Ovary (tissue), 9 donors: ENCODE data around the gene CLIC3. TPM values are rescaled to one million over a fixed set of nuclear protein-coding genes. Genes with fewer than 3 reads are reported as not detected.

Source experiments
- DNase-seq, 5 donors: peaks; one replicate each; pipeline ENCODE4 v3.0.0-alpha.2; 2019 to 2020
- H3K27ac ChIP-seq, 2 donors: fragments of 200-600 bp; one replicate each; pipeline versions ENCODE4 v1.5.1 to v1.8.0; 2019 to 2022
- H3K27me3 ChIP-seq: fragments of 200-600 bp; one replicate; pipeline ENCODE4 v1.8.0; 2022
- H3K36me3 ChIP-seq: fragments of 200-600 bp; sonication (generic); one replicate; pipeline ENCODE4 v1.5.1; 2019
- H3K4me1 ChIP-seq: one replicate; pipeline ENCODE4 v1.8.1; 2013; ENCODE audit warnings: mild to moderate bottlenecking, moderate library complexity; ENCODE audit not compliant: insufficient read depth
- H3K4me3 ChIP-seq: fragments of 200-600 bp; sonication (generic); one replicate; pipeline ENCODE4 v1.5.1; 2017
- H3K9me3 ChIP-seq, 2 donors: fragments of 200-600 bp in 1 of 2; sonication (generic) in 1 of 2; one replicate each; pipeline versions ENCODE4 v1.5.1 to v1.8.1; 2013 to 2019; ENCODE audit warnings: mild to moderate bottlenecking in 1 of 2, moderate library complexity in 1 of 2
- CTCF ChIP-seq, 3 donors: fragments of 450-650 bp in 2 of 3; fragments of 200-600 bp in 1 of 3; IDR thresholded peaks; one replicate each; pipeline versions ENCODE4 v1.5.1 to v1.8.0; 2016 to 2022; ENCODE audit warnings: antibody characterized with exemption in 3 of 3, mild to moderate bottlenecking in 1 of 3
- EP300 ChIP-seq: sonication (generic); formaldehyde crosslinking; IDR thresholded peaks from one replicate; pipeline ENCODE4 v1.6.1; 2017; ENCODE audit warnings: antibody characterized with exemption
- POLR2A ChIP-seq: fragments of 450-650 bp; IDR thresholded peaks from one replicate; pipeline ENCODE4 v1.6.1; 2017; ENCODE audit warnings: antibody characterized with exemption, mild to moderate bottlenecking, moderate library complexity
- WGBS, 3 donors: extraction: QIAGEN DNeasy Blood & Tissue Kit in 1 of 3; methylation state at CpG; one replicate each; pipeline versions ENCODE4 v1.1.5 to v1.1.7; 2013 to 2017; 5-methylcytosine and 5-hydroxymethylcytosine counted together
- intact Hi-C, 4 donors: fragments of 100-400 bp; cut with DNase I; formaldehyde crosslinking; loops; one replicate each; pipeline versions ENCODE4 v1.11.0 to v1.15.1; 2022 to 2023
- polyA plus RNA-seq, 2 donors: library from polyadenylated mRNA; stranded (reverse); fragments of 200-250 nt in 1 of 2; fragments of 350-450 nt in 1 of 2; fragmentation: Illumina TruSeq in 1 of 2; extraction: RNeasy Lipid Tissue Mini Kit (QIAGEN cat#74804) in 1 of 2; gene quantifications; one replicate each; pipeline ENCODE4 v1.2.3, GENCODE V29; 2013 to 2014
- total RNA-seq, 7 donors: library from RNA; depleted of rRNA in 2 of 7; stranded (reverse); fragments of >200 nt in 2 of 7; fragmentation: NEBNext Ultra II Directional in 3 of 7; extraction: Animal tissue kit (Norgen Biotek cat#: 25700) in 3 of 7; gene quantifications; one replicate each; pipeline versions ENCODE4 v1.1.0 to v1.2.4, GENCODE V29; 2016 to 2023
- donor health status: DM: no; HTN: no; CAD: no; lungs with moderate emphysema.
- donor health status: DM: no; HTN: no; CAD: no.
- donor health status: Bipolar disorder and iron deficiency.
- donor health status: DM: yes; HTN: yes; CAD: no.
- donor health status: DM: no; HTN: no; CAD: no.
- donor health status: DM: yes; HTN: yes; CAD: no.

CLIC3 gene
- total and polyA plus RNA-seq, 9 donors: 0.57 to 6.5 (median 1.3) TPM; not detected in 3

GRCh38 chr9:136947028-136947891, 49.1 kb downstream of the CLIC3 start:
- H3K27me3 ChIP-seq: no peaks in the 10 kb centered on the region
- intact Hi-C loops: loop anchor here in 2 of 4 donors (2.0 to 10.0 kb wide), 2 partner anchors 88 to 102 kb away; partner anchors contain the start of genes AJM1 (in 1 of the 2) and PHPT1 (in 1 of the 2)
- H3K4me1 ChIP-seq: peaks cover 14% of the 10 kb centered on the region
- no peaks in the 10 kb centered on the region for H3K36me3 ChIP-seq
- no peak overlapping the region for H3K27ac ChIP-seq
- H3K9me3 ChIP-seq: no peaks in the 10 kb centered on the region
- H3K4me3 ChIP-seq: no peak overlapping the region
- TF ChIP-seq POLR2A (no peak), CTCF (IDR thresholded peaks at IDR 0.05) (no peak), EP300 (no peak)
- 33 to 56% (median 43%) methylated on average over 26 of the region's 26 CpGs for WGBS, 3 donors
- DNase-seq: peak in 2 of 5 donors; percentile 29 to 36

DNA sequence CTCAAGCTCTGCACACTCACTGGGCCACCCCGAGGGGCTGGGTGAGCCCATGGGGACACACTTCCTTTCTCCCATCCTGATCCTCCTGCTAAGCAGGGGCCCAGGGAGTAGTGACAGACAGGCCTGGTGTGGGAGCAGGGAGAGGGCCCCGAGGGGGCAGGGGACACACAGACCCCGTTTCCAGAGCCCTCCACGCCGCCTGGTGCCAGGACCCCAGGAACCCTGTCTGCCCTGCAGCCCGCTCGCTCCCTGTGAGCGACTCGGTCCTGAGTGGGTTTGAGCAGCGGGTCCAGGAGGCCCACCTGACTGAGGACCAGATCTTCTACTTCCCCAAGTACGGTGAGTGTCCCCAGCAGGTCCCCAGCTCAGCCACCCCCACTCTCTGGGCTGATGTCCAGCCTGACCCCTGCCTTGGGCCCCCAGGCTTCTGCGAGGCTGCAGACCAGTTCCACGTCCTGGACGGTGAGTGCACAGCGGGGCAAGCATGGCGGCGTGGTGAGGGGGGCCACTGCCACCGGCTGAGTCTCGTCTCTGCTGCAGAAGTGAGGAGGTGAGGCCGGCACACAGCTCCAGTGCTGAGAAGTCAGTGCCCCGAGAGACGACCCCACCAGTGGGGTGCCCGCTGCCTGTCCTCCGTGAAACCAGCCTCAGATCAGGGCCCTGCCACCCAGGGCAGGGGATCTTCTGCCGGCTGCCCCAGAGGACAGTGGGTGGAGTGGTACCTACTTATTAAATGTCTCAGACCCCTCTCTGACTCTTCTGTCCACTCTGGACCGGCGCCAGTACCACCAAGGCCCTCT, 49.9 kb downstream of the CLIC3 start:
- intact Hi-C loops: loop anchor here in 2 of 4 donors (2.0 to 10.0 kb wide), 2 partner anchors 88 to 102 kb away; partner anchors contain the start of genes AJM1 (in 1 of the 2) and PHPT1 (in 1 of the 2)
- H3K9me3 ChIP-seq: no peaks in the 10 kb centered on the region
- peak in 2 of 5 donors; percentile 48 to 53 for DNase-seq
- H3K36me3 ChIP-seq: no peaks in the 10 kb centered on the region
- no peak overlapping the region for H3K4me3 ChIP-seq
- TF ChIP-seq EP300: no peak
- TF ChIP-seq POLR2A: no peak
- no peak for TF ChIP-seq CTCF (IDR thresholded peaks at IDR 0.05)
- H3K27me3 ChIP-seq: no peaks in the 10 kb centered on the region
- H3K4me1 ChIP-seq: peaks cover 14% of the 10 kb centered on the region
- 75 to 77% (median 76%) methylated on average over 20 to 27 of the region's 27 CpGs for WGBS, 3 donors
- H3K27ac ChIP-seq: no peak overlapping the region

- no peaks in the 10 kb centered on the region for H3K36me3 ChIP-seq
- peaks cover 13% of the 10 kb centered on the region for H3K4me1 ChIP-seq
- intact Hi-C loops: loop anchor here in 2 of 4 donors (2.0 to 10.0 kb wide), 2 partner anchors 89 to 101 kb away; partner anchors contain the start of genes AJM1 (in 1 of the 2) and PHPT1 (in 1 of the 2)
- no peak overlapping the region for H3K27ac ChIP-seq
- TF ChIP-seq CTCF (IDR thresholded peaks at IDR 0.05) (no peak), POLR2A (no peak), EP300 (no peak)
- 82 to 88% (median 86%) methylated on average over 27 to 30 of the region's 30 CpGs for WGBS, 3 donors
- no peak overlapping the region for H3K4me3 ChIP-seq
- H3K9me3 ChIP-seq: no peaks in the 10 kb centered on the region
- peak in 2 of 5 donors; percentile 57 to 58 for DNase-seq
- no peaks in the 10 kb centered on the region for H3K27me3 ChIP-seq
These were observed 50.8 kb downstream of the CLIC3 start for GRCh38 chr9:136945333-136946227.

Other genes with a start within 250 kb of the CLIC3 start
Only the 30 nearest of the 38 such genes appear.
- 100 to 1,000 TPM in 1 of 7 donors, 10 to 100 TPM in 6; 43.1 to 115 (median 64.8) TPM for gene TMEM141, start 205.2 kb downstream of the CLIC3 start, total RNA-seq
- gene TMEM141, start 205.2 kb downstream of the CLIC3 start, polyA plus RNA-seq: 10 to 100 TPM; 23.4 to 64.9 TPM
- gene CCDC183, start 200.2 kb downstream of the CLIC3 start, total RNA-seq: 10 to 100 TPM in 1 of 7 donors, 1 to 10 TPM in 6; 1.2 to 11.8 (median 6.6) TPM
- 1 to 10 TPM in 1 of 2 donors, under 1 TPM in 1; 0.47 to 3.1 TPM for gene CCDC183, start 200.2 kb downstream of the CLIC3 start, polyA plus RNA-seq
- gene RABL6, start 188.6 kb downstream of the CLIC3 start, total RNA-seq: 10 to 100 TPM; 25.2 to 65.4 (median 56.2) TPM
- gene RABL6, start 188.6 kb downstream of the CLIC3 start, polyA plus RNA-seq: 10 to 100 TPM; 22.6 to 37.5 TPM
- gene AJM1, start 154.1 kb downstream of the CLIC3 start, total RNA-seq: 1 to 10 TPM in 5 of 7 donors, under 1 TPM in 2; 0.48 to 2.4 (median 1.4) TPM
- gene AJM1, start 154.1 kb downstream of the CLIC3 start, polyA plus RNA-seq: under 1 TPM in 1 of 2 donors, not detected in 1; 0.93 TPM
- 100 to 1,000 TPM in 2 of 7 donors, 10 to 100 TPM in 5; 39.2 to 132 (median 86.9) TPM for gene PHPT1, start 147.2 kb downstream of the CLIC3 start, total RNA-seq
- 10 to 100 TPM; 18.1 to 57.6 TPM for gene PHPT1, start 147.2 kb downstream of the CLIC3 start, polyA plus RNA-seq
- 10 to 100 TPM in 1 of 7 donors, 1 to 10 TPM in 6; 2.1 to 31.4 (median 2.5) TPM for gene MAMDC4, start 144.2 kb downstream of the CLIC3 start, total RNA-seq
- 1 to 10 TPM in 1 of 2 donors, under 1 TPM in 1; 0.15 to 2.6 TPM for gene MAMDC4, start 144.2 kb downstream of the CLIC3 start, polyA plus RNA-seq
- gene EDF1, start 130.3 kb downstream of the CLIC3 start, total RNA-seq: 100 to 1,000 TPM; 306 to 391 (median 336) TPM
- gene EDF1, start 130.3 kb downstream of the CLIC3 start, polyA plus RNA-seq: 100 to 1,000 TPM; 154 to 444 TPM
- gene TRAF2, start 110.1 kb downstream of the CLIC3 start, total RNA-seq: 10 to 100 TPM in 4 of 7 donors, 1 to 10 TPM in 3; 5.6 to 11.9 (median 10.3) TPM
- gene TRAF2, start 110.1 kb downstream of the CLIC3 start, polyA plus RNA-seq: 1 to 10 TPM in 1 of 2 donors, under 1 TPM in 1; 0.83 to 7.6 TPM
- gene FBXW5, start 51.8 kb downstream of the CLIC3 start, total RNA-seq: 10 to 100 TPM; 49.4 to 75.5 (median 60.5) TPM
- 10 to 100 TPM in 1 of 2 donors, 1 to 10 TPM in 1; 2.2 to 64.1 TPM for gene FBXW5, start 51.8 kb downstream of the CLIC3 start, polyA plus RNA-seq
- under 1 TPM in 1 of 7 donors, not detected in 6; 1.00 TPM for gene C8G, start 51.3 kb downstream of the CLIC3 start, total RNA-seq
- gene C8G, start 51.3 kb downstream of the CLIC3 start, polyA plus RNA-seq: under 1 TPM in 1 of 2 donors, not detected in 1; 0.38 TPM
- 10 to 100 TPM in 5 of 7 donors, 1 to 10 TPM in 2; 1.3 to 40.9 (median 19.2) TPM for gene LCN12, start 44.3 kb downstream of the CLIC3 start, total RNA-seq
- 1 to 10 TPM; 1.1 to 6.1 TPM for gene LCN12, start 44.3 kb downstream of the CLIC3 start, polyA plus RNA-seq
- gene PTGDS, start 19.1 kb downstream of the CLIC3 start, total RNA-seq: 100 to 1,000 TPM in 2 of 7 donors, 10 to 100 TPM in 4, 1 to 10 TPM in 1; 5.8 to 191 (median 59.8) TPM
- 10 to 100 TPM; 13.6 to 43.1 TPM for gene PTGDS, start 19.1 kb downstream of the CLIC3 start, polyA plus RNA-seq
- gene LCNL1, start 13.6 kb downstream of the CLIC3 start, total RNA-seq: 1 to 10 TPM in 2 of 7 donors, under 1 TPM in 4, not detected in 1; 0.25 to 1.6 (median 0.61) TPM
- gene LCNL1, start 13.6 kb downstream of the CLIC3 start, polyA plus RNA-seq: under 1 TPM; 0.17 to 0.19 TPM
- gene PAXX, start 4.1 kb downstream of the CLIC3 start, total RNA-seq: 10 to 100 TPM; 23.6 to 48.9 (median 37.5) TPM
- gene PAXX, start 4.1 kb downstream of the CLIC3 start, polyA plus RNA-seq: 10 to 100 TPM in 1 of 2 donors, 1 to 10 TPM in 1; 1.1 to 47.8 TPM
- gene ABCA2, start 31.7 kb upstream of the CLIC3 start, total RNA-seq: 10 to 100 TPM in 5 of 7 donors, 1 to 10 TPM in 2; 5.8 to 26.9 (median 13.7) TPM
- 10 to 100 TPM in 1 of 2 donors, 1 to 10 TPM in 1; 2.0 to 10.5 TPM for gene ABCA2, start 31.7 kb upstream of the CLIC3 start, polyA plus RNA-seq
- gene FUT7, start 35.5 kb upstream of the CLIC3 start, total RNA-seq: under 1 TPM in 1 of 7 donors, not detected in 6; 0.08 TPM
- under 1 TPM in 1 of 2 donors, not detected in 1; 0.07 TPM for gene FUT7, start 35.5 kb upstream of the CLIC3 start, polyA plus RNA-seq
- gene NPDC1, start 49.6 kb upstream of the CLIC3 start, total RNA-seq: 100 to 1,000 TPM in 2 of 7 donors, 10 to 100 TPM in 5; 22.3 to 112 (median 49.9) TPM
- gene NPDC1, start 49.6 kb upstream of the CLIC3 start, polyA plus RNA-seq: 10 to 100 TPM in 1 of 2 donors, 1 to 10 TPM in 1; 2.1 to 67.9 TPM
- 1 to 10 TPM in 4 of 7 donors, under 1 TPM in 3; 0.12 to 5.1 (median 1.0) TPM for gene ENTPD2, start 57.5 kb upstream of the CLIC3 start, total RNA-seq
- under 1 TPM; 0.32 to 0.82 TPM for gene ENTPD2, start 57.5 kb upstream of the CLIC3 start, polyA plus RNA-seq
- gene SAPCD2, start 74.0 kb upstream of the CLIC3 start, total RNA-seq: under 1 TPM in 5 of 7 donors, not detected in 2; 0.24 to 0.62 (median 0.37) TPM
- under 1 TPM; 0.10 to 0.15 TPM for gene SAPCD2, start 74.0 kb upstream of the CLIC3 start, polyA plus RNA-seq
- 1 to 10 TPM; 1.3 to 6.3 (median 4.1) TPM for gene UAP1L1, start 80.9 kb upstream of the CLIC3 start, total RNA-seq
- gene UAP1L1, start 80.9 kb upstream of the CLIC3 start, polyA plus RNA-seq: 1 to 10 TPM; 3.0 to 4.1 TPM
- gene MAN1B1, start 90.4 kb upstream of the CLIC3 start, total RNA-seq: 10 to 100 TPM; 30.2 to 55.1 (median 38.6) TPM
- 100 to 1,000 TPM in 1 of 2 donors, 10 to 100 TPM in 1; 44.0 to 109 TPM for gene MAN1B1, start 90.4 kb upstream of the CLIC3 start, polyA plus RNA-seq
- gene DPP7, start 118.2 kb upstream of the CLIC3 start, total RNA-seq: 100 to 1,000 TPM in 2 of 7 donors, 10 to 100 TPM in 5; 39.8 to 117 (median 95.6) TPM
- gene DPP7, start 118.2 kb upstream of the CLIC3 start, polyA plus RNA-seq: 10 to 100 TPM in 1 of 2 donors, 1 to 10 TPM in 1; 3.0 to 88.7 TPM
- gene GRIN1, start 142.6 kb upstream of the CLIC3 start, total RNA-seq: under 1 TPM in 1 of 7 donors, not detected in 6; 0.15 TPM
- gene GRIN1, start 142.6 kb upstream of the CLIC3 start, polyA plus RNA-seq: not detected
- gene LRRC26, start 173.5 kb upstream of the CLIC3 start, total RNA-seq: 1 to 10 TPM in 1 of 7 donors, under 1 TPM in 1, not detected in 5; 0.23 to 3.0 TPM
- not detected for gene LRRC26, start 173.5 kb upstream of the CLIC3 start, polyA plus RNA-seq
- not detected for gene TMEM210, start 175.5 kb upstream of the CLIC3 start, total RNA-seq
- not detected for gene TMEM210, start 175.5 kb upstream of the CLIC3 start, polyA plus RNA-seq
- 10 to 100 TPM; 23.1 to 61.5 (median 53.9) TPM for gene ANAPC2, start 192.0 kb upstream of the CLIC3 start, total RNA-seq
- 10 to 100 TPM in 1 of 2 donors, 1 to 10 TPM in 1; 8.0 to 38.4 TPM for gene ANAPC2, start 192.0 kb upstream of the CLIC3 start, polyA plus RNA-seq
- gene SSNA1, start 192.1 kb upstream of the CLIC3 start, total RNA-seq: 10 to 100 TPM; 34.5 to 60.7 (median 44.5) TPM
- gene SSNA1, start 192.1 kb upstream of the CLIC3 start, polyA plus RNA-seq: 10 to 100 TPM in 1 of 2 donors, 1 to 10 TPM in 1; 1.6 to 47.3 TPM
- gene TPRN, start 204.2 kb upstream of the CLIC3 start, total RNA-seq: 10 to 100 TPM in 6 of 7 donors, 1 to 10 TPM in 1; 6.6 to 18.4 (median 15.9) TPM
- 1 to 10 TPM in 1 of 2 donors, under 1 TPM in 1; 0.68 to 8.6 TPM for gene TPRN, start 204.2 kb upstream of the CLIC3 start, polyA plus RNA-seq
- 10 to 100 TPM; 29.2 to 40.8 (median 37.5) TPM for gene TMEM203, start 209.1 kb upstream of the CLIC3 start, total RNA-seq
- 10 to 100 TPM; 35.3 to 38.2 TPM for gene TMEM203, start 209.1 kb upstream of the CLIC3 start, polyA plus RNA-seq
- 10 to 100 TPM in 4 of 7 donors, 1 to 10 TPM in 3; 3.7 to 15.2 (median 11.3) TPM for gene NDOR1, start 209.1 kb upstream of the CLIC3 start, total RNA-seq
- 1 to 10 TPM; 1.1 to 7.2 TPM for gene NDOR1, start 209.1 kb upstream of the CLIC3 start, polyA plus RNA-seq